GM23338 (cell line): ENCODE data around the gene IL22. TPM values are rescaled to one million over a fixed set of nuclear protein-coding genes. Genes with fewer than 3 reads are reported as not detected.

Experiments
- ATAC-seq: fragments of 200-7000 bp; cut with Tn5 transposase; 3 replicates; pipeline ENCODE4 v1.9.1; 2020
- DNase-seq: peaks from one replicate; pipeline ENCODE4 v3.0.0-alpha.2; 2015; ENCODE audit warnings: low spot score
- H2AFZ ChIP-seq: fragments of 200-600 bp; sonication (generic); 2 replicates; pipeline ENCODE4 v1.8.0; 2016; ENCODE audit warnings: antibody characterized with exemption, mild to moderate bottlenecking, moderate library complexity
- H3F3A ChIP-seq: fragments of 200-600 bp; sonication (generic); replicated peaks from 2 replicates; pipeline ENCODE4 v1.8.0; 2017; ENCODE audit warnings: antibody characterized with exemption, mixed run types, low read depth
- H3K27ac ChIP-seq: fragments of 200-600 bp; sonication (generic); 2 replicates; pipeline ENCODE4 v1.6.1; 2016; ENCODE audit warnings: low read depth
- H3K27me3 ChIP-seq: fragments of 200-600 bp; sonication (generic); 2 replicates; pipeline ENCODE4 v1.8.0; 2016; ENCODE audit warnings: mild to moderate bottlenecking, mixed run types, moderate library complexity; ENCODE audit not compliant: insufficient read depth
- H3K36me3 ChIP-seq: fragments of 200-600 bp; sonication (generic); 2 replicates; pipeline ENCODE4 v1.8.0; 2016; ENCODE audit warnings: mild to moderate bottlenecking; ENCODE audit not compliant: insufficient read depth
- H3K4me1 ChIP-seq: fragments of 200-600 bp; sonication (generic); 2 replicates; pipeline ENCODE4 v1.8.0; 2016; ENCODE audit warnings: mild to moderate bottlenecking, moderate library complexity; ENCODE audit not compliant: insufficient read depth
- H3K4me2 ChIP-seq: fragments of 200-600 bp; sonication (generic); 2 replicates; pipeline ENCODE4 v1.7.1; 2017; ENCODE audit warnings: mixed run types
- H3K4me3 ChIP-seq: fragments of 200-600 bp; sonication (generic); 2 replicates; pipeline ENCODE4 v1.6.1; 2016; ENCODE audit warnings: mixed run types
- H3K79me2 ChIP-seq: fragments of 200-600 bp; sonication (generic); replicated peaks from 2 replicates; pipeline ENCODE4 v1.8.0; 2017; ENCODE audit warnings: mild to moderate bottlenecking; ENCODE audit not compliant: insufficient read depth
- H3K9me2 ChIP-seq: fragments of 200-600 bp; sonication (generic); 2 replicates; pipeline ENCODE4 v1.8.0; 2017; ENCODE audit not compliant: insufficient read depth
- H4K20me1 ChIP-seq: fragments of 200-600 bp; sonication (generic); replicated peaks from 2 replicates; pipeline ENCODE4 v1.8.0; 2017; ENCODE audit warnings: mild to moderate bottlenecking; ENCODE audit not compliant: insufficient read depth
- H3K27ac Mint-ChIP-seq: 2 replicates; pipeline ENCODE4 v1.8.0; 2020; ENCODE audit warnings: inconsistent platforms, mild to moderate bottlenecking, moderate library complexity, mixed read lengths
- H3K27me3 Mint-ChIP-seq: 3 replicates; pipeline ENCODE4 v1.8.0; 2022; ENCODE audit warnings: low read depth, mild to moderate bottlenecking, moderate library complexity, mixed read lengths, inconsistent platforms; ENCODE audit not compliant: insufficient read depth, poor library complexity
- H3K36me3 Mint-ChIP-seq: 3 replicates; pipeline ENCODE4 v1.8.0; 2021; ENCODE audit warnings: low read depth, mild to moderate bottlenecking, inconsistent platforms, moderate library complexity, mixed read lengths
- H3K4me1 Mint-ChIP-seq: 3 replicates; pipeline ENCODE4 v1.8.0; 2020; ENCODE audit warnings: mild to moderate bottlenecking, inconsistent platforms, mixed read lengths
- H3K4me3 Mint-ChIP-seq: 3 replicates; pipeline ENCODE4 v1.8.0; 2021; ENCODE audit warnings: moderate library complexity, mild to moderate bottlenecking, inconsistent platforms, mixed read lengths
- H3K9me3 Mint-ChIP-seq: 3 replicates; pipeline ENCODE4 v1.8.0; 2020; ENCODE audit warnings: moderate library complexity, mild to moderate bottlenecking, inconsistent platforms, mixed read lengths
- STAT1 ChIP-seq: IDR thresholded peaks from one replicate; pipeline ENCODE4 v1.6.1; 2016; ENCODE audit warnings: antibody characterized with exemption; ENCODE audit not compliant: unreplicated experiment
- ZNF462 ChIP-seq: fragments of 250-450 bp; sonication (Bioruptor Pico); IDR thresholded peaks from 2 replicates; pipeline ENCODE4 v1.5.0; 2020; ENCODE audit warnings: mild to moderate bottlenecking, moderate library complexity
- polyA plus RNA-seq: library from polyadenylated mRNA; unstranded; fragments of >200 nt; fragmentation: Nextera tagmentation; extraction: Ambion mirVana; gene quantifications from 2 replicates; pipeline ENCODE4 v1.2.1, GENCODE V29; 2016
- total RNA-seq: library from RNA; depleted of rRNA; stranded (reverse); fragments of >200 nt; shearing (Covaris generic); gene quantifications from 2 replicates; pipeline ENCODE4 v1.2.3, GENCODE V29; 2014

The IL22 gene
- total and polyA plus RNA-seq, 2 experiments from 2014 or later, result not detected

- ATAC-seq, result no peak
These were observed 21.7 kb downstream of the IL22 start for GRCh38 chr12:68231691-68232090.

More at GRCh38 chr12:68231691-68232090, 21.7 kb downstream of the IL22 start:
- H3K9me2 ChIP-seq, result no peaks in the 10 kb centered on the region
- no peak overlapping the region for H3K4me2 ChIP-seq
- no peaks in the 10 kb centered on the region for H4K20me1 ChIP-seq
- Mint-ChIP-seq H3K9me3 (no peaks in the 10 kb centered on the region), H3K4me3 (no peak overlapping the region), H3K36me3 (no peaks in the 10 kb centered on the region), H3K27me3 (no peaks in the 10 kb centered on the region), H3K4me1 (no peaks in the 10 kb centered on the region; the same call in 1 of the 3 replicates), H3K27ac (no peak overlapping the region)
- no peak for TF ChIP-seq STAT1
- TF ChIP-seq ZNF462 (CRISPR knock-in tag), result no peak
- no peaks in the 10 kb centered on the region for H3K4me1 ChIP-seq
- no peak overlapping the region for H3K4me3 ChIP-seq
- no peak overlapping the region for H3K27ac ChIP-seq
- no peaks in the 10 kb centered on the region for H3K79me2 ChIP-seq
- H3F3A ChIP-seq, result no peaks in the 10 kb centered on the region
- H2AFZ ChIP-seq, result no peak overlapping the region
- no peaks in the 10 kb centered on the region for H3K36me3 ChIP-seq
- no peaks in the 10 kb centered on the region for H3K27me3 ChIP-seq
- no peak for DNase-seq
